GM11168 (cell line): ENCODE results near the gene DOCK10.

Experiments
- in situ Hi-C: fragments of 300-500 bp; cut with MboI; formaldehyde crosslinking; loops from one replicate; pipeline ENCODE4 v1.12.0; 2022; ENCODE audit warnings: low sequenced_read_pairs; ENCODE audit not compliant: unreplicated experiment

DOCK10 gene

GRCh38 chr2:224849264-224849663 lies 193.0 kb downstream of the DOCK10 start:
- in situ Hi-C loops, result no loop called here

DNA sequence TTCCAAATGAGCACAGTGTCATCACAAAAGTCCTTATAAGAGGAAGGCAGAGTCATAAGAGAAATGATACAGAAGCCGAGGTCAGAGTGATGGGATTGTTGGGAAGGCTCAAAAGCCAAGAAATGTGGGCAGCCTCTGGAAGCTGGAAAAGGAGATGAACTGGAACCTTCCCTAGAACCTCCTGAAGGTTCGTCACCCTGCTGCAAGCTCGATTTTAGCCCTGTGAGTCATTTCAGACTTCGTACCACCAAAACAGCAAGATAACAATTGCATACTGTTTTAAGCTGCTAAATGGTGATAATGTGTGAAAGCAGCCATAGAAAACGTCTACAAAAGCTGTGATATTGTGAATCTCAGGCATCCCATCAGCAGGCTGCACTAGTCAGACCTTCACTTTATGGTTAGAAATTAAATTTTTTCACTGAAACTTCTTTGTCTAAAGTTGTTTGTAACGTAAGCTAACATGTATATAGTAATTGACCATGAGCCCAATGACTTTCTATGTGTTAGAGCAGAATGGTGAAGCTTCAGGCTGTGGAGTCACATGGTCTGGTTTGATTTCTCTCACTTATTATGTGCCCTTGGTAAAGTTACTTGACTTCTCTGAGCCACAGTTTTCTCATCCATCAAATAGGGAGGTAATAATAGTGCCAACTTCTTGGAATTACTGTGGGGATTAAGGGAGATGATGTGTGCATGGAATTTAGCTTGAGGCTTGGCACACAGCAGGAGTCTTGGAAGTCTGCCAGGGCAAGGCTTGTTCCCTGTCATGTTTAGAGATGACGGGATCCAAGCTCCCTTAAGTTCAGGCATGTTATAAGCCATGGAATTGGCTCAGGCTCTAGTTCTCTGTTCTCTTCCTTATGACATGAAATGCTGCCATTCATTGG lies 194.1 kb downstream of the DOCK10 start:
- in situ Hi-C loops, result no loop called here

DNA sequence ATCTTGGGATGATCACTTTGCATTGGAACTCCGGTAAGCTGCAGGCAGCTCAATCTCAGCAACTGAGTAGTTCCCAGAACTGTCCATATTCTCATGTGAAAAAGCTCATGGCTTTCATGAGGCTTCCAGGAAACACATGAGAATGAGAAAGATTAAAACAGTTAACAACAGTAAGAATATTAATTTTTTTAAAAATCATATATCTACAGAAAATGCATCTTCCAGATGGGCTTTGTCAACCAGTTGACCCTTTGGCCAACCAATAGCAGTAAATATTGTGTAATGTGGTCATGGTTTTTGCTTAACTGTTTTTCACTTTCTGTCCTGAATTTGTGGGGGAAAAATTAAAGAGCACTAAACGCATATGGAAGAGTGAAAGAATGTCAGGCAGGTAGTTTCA lies 194.9 kb downstream of the DOCK10 start:
- in situ Hi-C loops, result no loop called here

- in situ Hi-C loops, result no loop called here
Observed at GRCh38 chr2:224846686-224847085, 195.6 kb downstream of the DOCK10 start.

DNA sequence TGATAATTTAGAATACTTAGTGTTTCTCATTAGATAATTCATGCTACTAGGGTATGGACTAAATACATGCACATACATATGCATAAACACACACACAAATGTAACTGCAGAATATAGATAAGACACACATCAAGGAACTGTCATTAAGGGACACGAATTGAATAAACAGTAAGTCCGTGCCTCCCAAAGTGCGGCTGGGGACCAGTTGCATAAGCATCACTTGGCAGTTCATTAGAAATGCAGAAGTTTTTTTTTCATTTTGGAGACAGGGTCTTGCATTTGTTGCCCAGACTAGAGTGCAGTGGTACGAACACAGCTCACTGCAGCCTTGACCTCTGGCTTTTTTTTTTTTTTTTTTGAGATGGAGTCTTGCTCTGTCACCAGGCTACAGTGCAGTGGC lies 196.1 kb downstream of the DOCK10 start:
- in situ Hi-C loops, result no loop called here

DNA sequence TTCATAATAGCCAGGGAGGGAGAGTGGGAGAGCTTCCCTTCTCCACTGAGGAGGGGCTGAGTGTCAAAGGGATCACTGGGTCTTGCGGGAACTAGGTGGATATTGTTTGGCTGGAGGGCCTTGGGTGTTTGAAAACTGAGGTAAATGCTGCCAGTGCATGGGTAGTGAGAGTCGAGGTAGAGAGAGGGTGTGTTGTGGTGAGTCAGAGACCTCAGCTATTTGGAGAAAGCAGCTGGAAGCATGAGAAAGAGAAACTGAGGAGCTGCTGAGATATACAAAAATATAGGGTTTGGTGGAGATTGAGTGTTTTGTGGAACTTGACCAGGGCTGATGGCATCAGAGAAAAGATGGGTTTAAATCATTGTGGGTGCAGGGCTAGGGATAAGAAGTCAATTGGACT lies 199.1 kb downstream of the DOCK10 start:
- in situ Hi-C loops, result no loop called here

GRCh38 chr2:224841910-224842309 lies 200.4 kb downstream of the DOCK10 start:
- in situ Hi-C loops, result no loop called here

GRCh38 chr2:224838335-224838734 lies 203.9 kb downstream of the DOCK10 start:
- in situ Hi-C loops, result no loop called here

DNA sequence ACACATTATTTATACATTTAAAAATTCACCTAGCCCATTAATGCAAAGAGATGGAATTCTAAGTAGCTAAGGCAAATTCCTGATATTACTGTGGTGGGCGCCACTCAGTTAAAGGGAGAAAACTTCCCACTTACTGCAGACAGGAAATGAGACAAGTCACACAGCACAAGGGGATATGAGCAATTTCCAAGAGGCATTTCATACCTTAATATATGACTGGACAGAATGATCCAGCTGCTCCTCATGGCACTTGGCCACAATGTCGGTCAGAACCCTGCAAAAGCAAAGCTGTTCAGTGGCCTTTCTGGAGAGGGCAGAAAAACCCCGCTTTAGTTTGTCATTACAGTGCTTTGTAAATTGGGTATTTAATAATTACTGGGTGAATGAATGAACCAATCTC lies 204.7 kb downstream of the DOCK10 start:
- in situ Hi-C loops, result no loop called here

DNA sequence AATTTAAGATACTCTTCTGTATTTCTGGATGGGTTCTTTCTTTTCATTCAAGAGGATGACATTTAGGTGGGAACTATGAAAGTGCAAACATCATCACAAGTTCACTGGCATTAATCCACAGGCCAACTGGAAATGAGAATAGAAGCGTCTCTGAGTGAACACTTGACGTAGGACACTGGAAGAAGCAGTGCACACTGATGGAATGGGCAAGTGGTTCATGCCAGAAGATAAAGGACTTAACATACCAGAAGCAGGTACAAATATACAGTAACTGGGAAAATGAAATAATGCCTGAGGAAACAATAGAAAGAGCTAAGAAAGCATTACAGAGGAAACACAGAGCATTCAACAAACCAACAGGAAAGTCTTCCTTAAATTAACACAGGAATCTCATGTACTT lies 205.2 kb downstream of the DOCK10 start:
- in situ Hi-C loops, result no loop called here

- in situ Hi-C loops, result no loop called here
Observed at GRCh38 chr2:224836263-224836662, 206.0 kb downstream of the DOCK10 start.

DNA sequence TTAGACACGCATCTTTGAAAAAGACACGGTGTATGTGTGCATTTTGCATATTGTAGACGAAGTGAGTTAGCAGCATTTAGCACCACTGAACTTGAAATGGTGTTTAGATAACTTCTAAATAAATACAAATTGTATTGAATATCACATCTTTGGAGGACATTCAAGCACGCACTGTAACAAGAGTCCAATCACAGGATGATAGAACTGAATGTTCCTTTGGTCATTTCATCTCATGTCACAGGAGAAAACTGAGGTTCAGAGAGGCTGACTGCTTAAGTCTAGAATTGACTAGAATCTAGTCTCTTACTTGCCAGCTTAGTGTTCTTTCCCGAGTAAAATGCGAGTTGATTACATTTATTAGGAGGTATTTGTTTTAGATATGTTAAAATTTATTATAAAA lies 206.9 kb downstream of the DOCK10 start:
- in situ Hi-C loops, result no loop called here

DNA sequence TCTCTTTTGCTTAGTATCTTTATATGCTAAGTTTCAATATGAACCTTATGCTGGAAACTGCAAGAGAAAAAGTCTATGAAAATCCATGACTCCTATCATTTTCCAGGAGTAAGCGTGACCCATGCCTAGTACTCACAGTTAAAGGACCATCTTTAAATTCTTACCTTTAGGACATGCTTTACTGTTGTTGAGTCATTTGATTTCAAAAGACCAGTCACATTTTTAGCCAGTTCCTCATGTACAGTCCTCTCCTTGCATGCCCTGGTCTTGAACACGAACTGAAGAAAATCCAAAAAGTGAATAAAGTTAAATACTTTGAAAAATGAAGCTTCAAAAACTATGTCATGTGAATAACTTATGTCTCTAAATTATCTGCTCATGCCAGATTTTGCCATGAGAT lies 208.3 kb downstream of the DOCK10 start:
- in situ Hi-C loops, result no loop called here

GRCh38 chr2:224832207-224832606 lies 210.1 kb downstream of the DOCK10 start:
- in situ Hi-C loops, result no loop called here

- in situ Hi-C loops, result no loop called here
Observed at GRCh38 chr2:224831530-224831929, 210.7 kb downstream of the DOCK10 start.

GRCh38 chr2:224820283-224820991 lies 221.8 kb downstream of the DOCK10 start:
- in situ Hi-C loops, result no loop called here

DNA sequence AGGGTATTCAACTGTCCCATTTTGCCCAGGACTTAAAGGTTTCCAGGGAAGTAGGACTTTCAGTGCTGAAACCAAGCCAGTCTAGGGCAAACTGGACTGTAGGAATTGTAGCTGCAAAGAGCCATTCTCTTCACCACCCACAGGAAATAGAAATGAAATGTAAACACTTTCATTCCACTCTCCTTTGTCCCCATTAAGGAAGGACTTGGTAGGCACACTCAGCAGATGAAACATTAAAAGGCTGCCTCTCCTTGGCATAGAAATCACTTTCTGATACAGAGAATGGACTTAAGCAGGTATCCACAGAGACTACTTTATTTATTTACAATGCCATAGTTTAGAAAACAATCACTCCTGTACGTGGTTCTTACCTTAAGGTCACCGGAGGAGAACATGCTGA lies 223.2 kb downstream of the DOCK10 start:
- in situ Hi-C loops, result no loop called here

DNA sequence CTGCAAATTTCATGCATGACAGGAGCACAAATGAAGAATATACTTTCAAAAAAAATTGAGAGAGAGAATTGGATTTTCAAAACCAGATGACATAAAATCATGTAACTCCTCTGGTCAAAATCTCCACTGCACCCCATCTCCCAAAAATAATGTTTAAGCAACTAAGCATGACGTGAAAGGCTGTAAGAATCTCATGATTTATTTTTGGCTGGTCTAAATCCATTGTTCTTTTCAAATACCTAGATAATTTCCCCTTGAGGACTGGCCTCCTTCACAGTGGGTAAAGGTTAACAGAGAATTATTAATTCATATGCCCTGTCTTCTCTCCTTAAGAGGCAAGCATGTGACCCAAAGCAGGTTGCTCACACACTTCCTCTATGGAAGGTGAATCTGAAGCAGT lies 224.6 kb downstream of the DOCK10 start:
- in situ Hi-C loops, result no loop called here

DNA sequence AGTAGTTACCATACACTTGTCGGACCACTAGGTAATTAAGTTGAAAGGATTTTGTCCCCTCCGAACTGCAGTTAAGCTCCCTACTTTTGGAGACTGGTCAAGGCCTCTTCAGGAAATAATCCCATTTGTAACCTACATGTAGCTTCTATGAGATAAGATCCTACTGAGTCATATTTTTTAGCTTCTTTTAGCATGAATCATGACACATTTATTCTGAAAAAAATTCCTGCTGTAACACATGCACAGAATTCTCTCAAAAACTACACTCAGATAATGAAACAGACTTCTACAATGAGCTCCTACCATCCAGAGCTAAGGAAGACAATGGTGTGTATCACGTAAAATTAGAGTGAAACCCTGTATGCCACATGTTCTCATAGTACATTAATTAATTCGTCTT lies 225.5 kb downstream of the DOCK10 start:
- in situ Hi-C loops, result no loop called here

DNA sequence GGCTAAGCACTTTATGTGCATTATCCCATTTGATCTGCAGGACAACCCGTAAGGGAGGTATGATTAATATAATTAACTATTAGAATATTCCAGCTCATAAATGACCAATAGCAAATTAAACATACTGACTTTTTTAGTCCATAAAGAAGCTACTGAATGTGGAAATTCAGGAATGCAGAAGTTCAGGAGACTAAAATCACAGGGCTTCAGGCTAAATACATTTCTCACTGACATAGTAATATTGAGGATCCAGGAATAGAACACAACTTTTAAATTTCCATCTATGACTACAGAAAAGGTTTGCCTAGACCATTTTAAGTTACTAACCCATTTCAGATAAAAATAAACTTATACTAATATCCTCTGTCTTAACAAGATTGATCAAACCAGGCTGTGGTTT lies 228.7 kb downstream of the DOCK10 start:
- in situ Hi-C loops, result no loop called here

DNA sequence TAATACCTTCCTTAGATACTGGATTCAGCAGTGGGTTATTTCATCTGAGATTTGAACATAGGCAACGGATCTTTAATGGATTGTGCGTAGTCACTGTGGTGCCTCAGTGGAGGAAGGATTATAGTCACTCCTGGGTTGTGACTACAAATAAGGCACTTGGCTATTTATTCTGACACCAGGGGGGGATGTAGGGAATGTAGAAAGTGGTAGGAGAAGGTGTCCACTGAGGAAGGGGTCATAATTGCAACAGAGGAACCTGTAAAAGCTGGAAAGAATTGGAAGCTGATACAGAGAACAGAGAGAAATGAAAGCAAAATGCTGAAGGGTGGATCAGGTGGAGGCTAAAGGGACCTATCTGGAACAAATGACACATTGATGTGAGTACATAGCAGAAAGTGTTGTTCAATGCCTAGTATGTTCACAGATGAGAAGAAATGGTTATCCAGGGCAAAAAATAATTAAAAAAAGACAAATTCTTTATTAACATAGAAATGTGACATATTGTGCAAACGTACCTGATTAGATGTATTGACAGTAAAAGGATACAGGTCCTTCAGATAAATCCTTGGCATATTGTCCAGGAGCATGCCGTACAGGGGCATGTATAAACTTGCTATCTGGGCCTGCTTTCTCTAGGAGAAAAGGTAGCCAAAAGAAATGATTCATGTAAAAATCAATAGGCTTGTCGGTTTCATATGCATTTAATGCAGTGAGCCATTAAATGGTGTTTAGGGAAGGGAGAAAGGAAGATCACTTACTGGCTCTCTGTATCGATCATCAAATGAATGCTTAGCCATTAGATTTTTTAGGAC lies 234.9 kb downstream of the DOCK10 start:
- in situ Hi-C loops, result no loop called here
